Upper lobe of left lung (tissue), 4 donors: ENCODE measurements around the gene KRT82.

Experiments used
- CTCF ChIP-seq, 6 experiments: fragments of 450-650 bp in 4 of 6; fragments of 200-600 bp in 2 of 6; sonication (generic) in 2 of 6; IDR thresholded peaks; one replicate each; pipeline ENCODE4 v1.5.1; 2016 to 2019; ENCODE audit warnings: antibody characterized with exemption in 6 of 6
- POLR2AphosphoS5 ChIP-seq, 2 donors: sonication (generic); formaldehyde crosslinking; IDR thresholded peaks; one replicate each; pipeline ENCODE4 v1.5.1; 2017; ENCODE audit warnings: antibody characterized with exemption in 2 of 2

- TF ChIP-seq CTCF (IDR thresholded peaks at IDR 0.05) (no peak), POLR2AphosphoS5 (IDR thresholded peaks at IDR 0.05) (no peak)
Measured at GRCh38 chr12:52427083-52427482, 20.9 kb upstream of the KRT82 start.
